IPS-18a (cell line): Measurements from ENCODE around the gene FAM227B.
"Not testable (repeated sequence)": the region's sequence is repeated elsewhere in the genome, so short reads cannot be mapped to it uniquely, and the experiment has no call there.

ENCODE experiments used
- H3K27ac ChIP-seq: one replicate; pipeline ENCODE4 v1.5.1; 2013; ENCODE audit warnings: low read length
- H3K27me3 ChIP-seq: one replicate; pipeline ENCODE4 v1.6.1; 2013; ENCODE audit warnings: mild to moderate bottlenecking, low read length; ENCODE audit not compliant: control insufficient read depth, insufficient read depth
- H3K36me3 ChIP-seq: one replicate; pipeline ENCODE4 v1.6.1; 2013; ENCODE audit warnings: low read depth, low read length; ENCODE audit not compliant: control insufficient read depth
- H3K4me1 ChIP-seq: one replicate; pipeline ENCODE4 v1.6.1; 2013; ENCODE audit warnings: low read depth, low read length; ENCODE audit not compliant: control insufficient read depth
- H3K4me3 ChIP-seq: one replicate; pipeline ENCODE4 v1.5.1; 2013; ENCODE audit warnings: low read length
- H3K9ac ChIP-seq: one replicate; pipeline ENCODE4 v1.6.1; 2013; ENCODE audit warnings: mild to moderate bottlenecking, low read length, moderate library complexity
- H3K9me3 ChIP-seq: one replicate; pipeline ENCODE4 v1.6.1; 2013; ENCODE audit warnings: low read depth, low read length; ENCODE audit not compliant: control insufficient read depth

FAM227B gene

GRCh38 chr15:49538520-49538919 lies 82.1 kb downstream of the FAM227B start:
- Histone ChIP-seq H3K4me1 (no peaks in the 10 kb centered on the region), H3K9ac (no peak overlapping the region), H3K4me3 (no peak overlapping the region), H3K27me3 (no peaks in the 10 kb centered on the region), H3K36me3 (no peaks in the 10 kb centered on the region), H3K27ac (no peak overlapping the region), H3K9me3 (no peaks in the 10 kb centered on the region)

DNA sequence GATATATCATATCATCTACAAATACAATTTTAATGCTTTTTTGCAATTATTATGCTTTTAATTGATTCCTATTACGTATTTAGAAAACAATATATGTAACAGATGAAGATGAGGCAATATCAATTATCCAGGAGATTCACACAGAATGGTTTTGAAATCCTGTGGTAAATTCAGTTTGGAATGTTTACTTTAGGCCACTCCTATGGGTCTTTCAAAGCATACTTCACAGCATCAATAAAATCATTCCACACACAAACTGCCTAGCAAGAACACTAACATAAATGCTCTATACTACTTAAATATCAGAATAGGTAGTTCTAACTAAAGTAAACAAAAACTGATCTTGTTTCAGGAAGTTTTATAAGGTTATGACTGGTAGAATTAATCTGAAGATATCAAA lies 90.5 kb downstream of the FAM227B start:
- Histone ChIP-seq H3K36me3 (no peaks in the 10 kb centered on the region), H3K9me3 (no peaks in the 10 kb centered on the region), H3K4me3 (no peak overlapping the region), H3K27ac (no peak overlapping the region), H3K4me1 (no peaks in the 10 kb centered on the region), H3K27me3 (no peaks in the 10 kb centered on the region), H3K9ac (no peak overlapping the region)

- Histone ChIP-seq H3K4me3 (no peak overlapping the region), H3K36me3 (no peaks in the 10 kb centered on the region), H3K4me1 (no peaks in the 10 kb centered on the region), H3K27ac (no peak overlapping the region), H3K9ac (no peak overlapping the region), H3K27me3 (no peaks in the 10 kb centered on the region), H3K9me3 (no peaks in the 10 kb centered on the region)
These were observed 92.3 kb downstream of the FAM227B start for GRCh38 chr15:49528289-49528688.

GRCh38 chr15:49521802-49522201 lies 98.8 kb downstream of the FAM227B start:
- Histone ChIP-seq H3K9ac (no peak overlapping the region), H3K9me3 (peaks cover 3% of the 10 kb centered on the region), H3K27me3 (no peaks in the 10 kb centered on the region), H3K36me3 (no peaks in the 10 kb centered on the region), H3K4me3 (no peak overlapping the region), H3K27ac (no peak overlapping the region), H3K4me1 (no peaks in the 10 kb centered on the region)

GRCh38 chr15:49512739-49513138 lies 107.9 kb downstream of the FAM227B start:
- H3K9ac ChIP-seq, H3K9me3 ChIP-seq, H3K27ac ChIP-seq, H3K4me1 ChIP-seq, H3K27me3 ChIP-seq, H3K4me3 ChIP-seq, H3K36me3 ChIP-seq: not testable (repeated sequence)

- Histone ChIP-seq H3K4me1 (no peaks in the 10 kb centered on the region), H3K9me3 (peaks cover 3% of the 10 kb centered on the region), H3K36me3 (no peaks in the 10 kb centered on the region), H3K27me3 (no peaks in the 10 kb centered on the region), H3K27ac (no peak overlapping the region), H3K9ac (no peak overlapping the region), H3K4me3 (no peak overlapping the region)
These were observed 113.4 kb downstream of the FAM227B start for GRCh38 chr15:49507261-49507660.

DNA sequence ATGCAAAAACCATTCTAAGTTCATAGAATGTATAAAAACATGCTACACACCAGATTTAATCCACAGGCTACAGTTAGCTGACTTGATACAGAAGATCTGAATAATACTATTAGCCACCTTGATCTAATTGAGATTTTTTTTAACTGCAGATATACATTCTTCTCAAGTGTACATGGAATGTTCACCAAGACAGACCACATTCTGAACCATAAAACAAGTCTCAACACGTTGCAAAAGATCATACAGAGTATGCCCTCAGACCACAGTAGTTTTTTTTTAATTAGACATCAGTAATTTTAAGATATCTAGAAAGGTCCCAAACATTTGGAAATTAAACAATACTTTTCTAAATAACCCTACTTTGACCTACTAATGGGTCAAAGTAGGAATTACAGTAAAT lies 114.3 kb downstream of the FAM227B start:
- peaks cover 12% of the 10 kb centered on the region for H3K9me3 ChIP-seq
- H3K9ac ChIP-seq = no peak overlapping the region
- no peaks in the 10 kb centered on the region for H3K27me3 ChIP-seq
- no peaks in the 10 kb centered on the region for H3K4me1 ChIP-seq
- no peaks in the 10 kb centered on the region for H3K36me3 ChIP-seq
- H3K27ac ChIP-seq = no peak overlapping the region
- no peak overlapping the region for H3K4me3 ChIP-seq

DNA sequence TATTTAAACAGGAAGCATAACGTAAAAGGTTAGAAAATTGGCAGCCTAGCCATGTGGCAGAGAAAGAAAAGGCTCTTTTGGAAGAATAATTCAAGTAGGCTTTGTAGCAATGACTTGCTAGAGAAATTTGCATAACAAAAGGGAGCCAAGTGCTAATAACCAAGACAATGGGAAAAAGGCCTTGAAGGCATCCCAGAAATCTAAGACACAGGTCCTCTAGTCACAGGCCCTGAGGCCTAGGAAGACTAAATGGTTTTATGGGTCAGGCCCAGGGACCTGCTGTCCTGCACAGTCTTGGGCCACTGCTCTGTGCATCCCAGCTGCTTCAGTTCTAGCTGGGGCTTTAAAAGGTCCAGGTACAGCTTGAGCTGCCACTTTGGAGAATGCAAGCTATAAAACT lies 119.0 kb downstream of the FAM227B start:
- Histone ChIP-seq H3K4me3 (no peak overlapping the region), H3K36me3 (no peaks in the 10 kb centered on the region), H3K27me3 (no peaks in the 10 kb centered on the region), H3K4me1 (no peaks in the 10 kb centered on the region), H3K9ac (no peak overlapping the region), H3K27ac (no peak overlapping the region), H3K9me3 (peaks cover 17% of the 10 kb centered on the region)

GRCh38 chr15:49495993-49496753 lies 124.4 kb downstream of the FAM227B start:
- H3K27ac ChIP-seq = no peak overlapping the region
- peaks cover 3% of the 10 kb centered on the region for H3K9me3 ChIP-seq
- no peak overlapping the region for H3K9ac ChIP-seq
- no peak overlapping the region for H3K4me3 ChIP-seq
- no peaks in the 10 kb centered on the region for H3K36me3 ChIP-seq
- no peaks in the 10 kb centered on the region for H3K4me1 ChIP-seq
- no peaks in the 10 kb centered on the region for H3K27me3 ChIP-seq

DNA sequence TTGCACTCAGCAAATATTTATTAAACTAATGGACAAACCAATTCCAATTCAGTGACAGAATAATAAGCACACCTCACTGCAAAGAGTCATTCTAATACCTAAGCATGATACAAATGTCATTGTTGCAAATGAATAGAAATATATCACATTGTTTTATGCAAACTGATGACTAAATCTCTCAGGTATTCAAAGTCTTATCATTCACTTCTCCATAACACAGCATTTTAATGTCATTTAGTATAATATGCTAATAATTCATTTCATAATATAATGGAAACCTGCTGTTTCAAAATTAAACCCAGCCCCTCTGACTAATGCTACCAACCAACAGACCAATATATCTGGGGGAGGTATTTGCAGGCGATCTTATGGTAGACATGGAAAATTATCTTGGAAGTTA lies 125.8 kb downstream of the FAM227B start:
- no peak overlapping the region for H3K9ac ChIP-seq

DNA sequence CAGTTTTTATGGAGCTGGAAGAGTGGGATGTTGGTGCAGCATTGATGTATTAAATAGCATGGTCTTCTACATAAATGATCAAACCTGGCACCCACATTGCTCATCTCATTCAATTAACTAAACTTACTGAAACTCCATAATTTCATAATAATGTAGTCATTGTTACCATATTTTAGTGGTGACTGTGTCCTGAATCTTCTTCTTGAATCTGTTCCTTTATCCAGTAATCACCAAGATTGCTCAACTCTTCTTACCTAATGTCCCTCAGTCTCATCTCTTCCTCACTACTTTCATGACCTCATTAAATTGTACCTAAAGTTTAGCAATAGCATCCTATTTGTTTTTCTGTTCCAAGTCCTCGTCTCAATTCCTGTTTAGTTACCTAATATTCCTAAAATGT lies 127.8 kb downstream of the FAM227B start:
- no peak overlapping the region for H3K27ac ChIP-seq
- H3K4me1 ChIP-seq = no peaks in the 10 kb centered on the region
- no peaks in the 10 kb centered on the region for H3K9me3 ChIP-seq

More for the DNA sequence above, 125.8 kb downstream of the FAM227B start:
- Histone ChIP-seq H3K27me3 (no peaks in the 10 kb centered on the region), H3K9me3 (no peaks in the 10 kb centered on the region), H3K4me3 (no peak overlapping the region), H3K36me3 (no peaks in the 10 kb centered on the region), H3K27ac (no peak overlapping the region), H3K4me1 (no peaks in the 10 kb centered on the region)

DNA sequence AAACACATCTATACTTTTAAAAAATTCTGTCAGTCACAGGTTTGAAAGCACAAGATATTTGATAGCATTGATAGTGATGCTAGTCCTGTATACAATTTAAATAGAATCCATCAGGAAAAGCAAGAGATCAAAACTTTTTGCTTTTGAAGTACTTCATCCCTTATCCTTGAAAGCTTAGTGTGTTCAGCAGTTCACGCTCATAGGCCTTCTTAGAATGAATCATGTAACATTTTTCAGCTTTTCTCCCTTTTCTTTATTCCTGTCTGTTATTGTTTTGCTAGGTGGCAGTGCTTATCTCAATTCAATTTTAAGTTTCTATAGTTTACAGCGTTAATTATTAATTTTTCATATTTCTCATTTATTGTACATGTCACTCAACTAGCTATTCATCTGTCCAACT lies 128.5 kb downstream of the FAM227B start:
- H3K4me3 ChIP-seq = no peak overlapping the region

More for the DNA sequence above, 127.8 kb downstream of the FAM227B start:
- Histone ChIP-seq H3K9ac (no peak overlapping the region), H3K36me3 (no peaks in the 10 kb centered on the region), H3K4me3 (no peak overlapping the region), H3K27me3 (no peaks in the 10 kb centered on the region)

More for the DNA sequence above, 128.5 kb downstream of the FAM227B start:
- Histone ChIP-seq H3K27ac (no peak overlapping the region), H3K4me1 (no peaks in the 10 kb centered on the region), H3K9me3 (no peaks in the 10 kb centered on the region), H3K27me3 (no peaks in the 10 kb centered on the region), H3K36me3 (no peaks in the 10 kb centered on the region), H3K9ac (no peak overlapping the region)
